DMS53 treated with DMSO at 0.1 percent for 48 hours (cell line): ENCODE data around the gene TTC9B.

Source experiments
- DNase-seq: peaks from one replicate; lab custom pipeline; 2025; ENCODE audit not compliant: unreplicated experiment; lab: John Stamatoyannopoulos, UW

Gene TTC9B

DNA sequence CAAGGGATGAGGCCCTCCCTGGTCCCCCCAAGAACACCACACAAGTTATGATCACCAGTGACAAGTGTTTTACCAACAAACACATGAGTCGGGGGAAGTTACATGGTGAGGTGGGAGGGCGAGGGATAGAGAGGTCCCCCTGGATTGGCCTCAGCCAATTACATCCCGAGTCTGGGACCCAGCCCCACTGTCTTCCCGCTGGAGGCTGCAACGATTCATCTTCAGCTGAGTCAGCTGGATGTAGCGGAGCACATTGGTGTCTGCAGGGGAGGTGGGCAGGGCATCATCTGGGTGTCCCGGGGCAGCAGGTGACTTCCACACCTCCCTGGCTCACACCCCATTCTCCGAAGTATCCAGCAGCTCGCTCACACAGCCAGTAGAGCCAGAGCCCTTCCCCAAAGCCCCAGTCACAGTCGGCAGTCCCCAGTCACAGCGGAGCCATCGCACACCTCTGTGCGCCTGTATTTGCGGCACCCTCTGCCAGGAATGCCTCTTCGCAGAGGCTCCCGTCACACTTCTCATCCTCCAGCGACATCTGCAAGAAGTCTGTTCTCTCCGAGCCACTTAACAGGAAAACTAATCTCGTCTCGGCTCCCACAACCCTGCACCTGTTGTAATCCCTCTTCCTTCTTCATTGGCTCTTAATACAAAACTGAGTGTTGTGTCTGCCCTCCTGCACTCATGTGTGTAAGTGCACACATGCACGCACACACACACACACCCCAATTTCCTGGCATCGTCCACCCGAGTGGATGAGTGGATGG is 2.0 kb downstream of the TTC9B start:
- peak; percentile 50 for DNase-seq

GRCh38 chr19:40214936-40215335 is 3.2 kb downstream of the TTC9B start:
- no peak for DNase-seq

GRCh38 chr19:40213882-40214570 is 4.2 kb downstream of the TTC9B start:
- no peak for DNase-seq

- DNase-seq: no peak
These were observed 4.8 kb downstream of the TTC9B start for GRCh38 chr19:40213251-40213829.

DNA sequence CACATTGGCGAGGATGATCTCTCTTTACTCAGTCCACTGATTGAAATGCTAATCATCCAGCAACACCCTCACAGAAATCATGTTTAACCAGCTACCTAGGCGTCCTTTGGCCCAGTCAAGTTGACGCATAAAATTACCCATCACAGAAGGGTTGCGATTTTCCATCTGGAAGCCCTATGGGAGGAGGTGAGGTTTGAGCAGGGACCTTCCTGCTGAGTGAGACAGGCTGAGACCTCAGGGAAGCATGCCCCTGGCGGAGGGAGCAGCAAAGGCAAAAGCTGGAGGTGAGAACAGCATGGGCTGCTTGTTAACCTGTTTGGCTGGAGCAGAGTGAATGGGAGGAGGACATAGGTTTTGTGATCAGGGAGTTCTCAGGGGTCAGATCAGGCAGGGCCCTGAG is 7.3 kb downstream of the TTC9B start:
- no peak for DNase-seq

GRCh38 chr19:40208602-40209001 is 9.6 kb downstream of the TTC9B start:
- DNase-seq: no peak

GRCh38 chr19:40205760-40206159 is 12.4 kb downstream of the TTC9B start:
- DNase-seq: no peak

DNA sequence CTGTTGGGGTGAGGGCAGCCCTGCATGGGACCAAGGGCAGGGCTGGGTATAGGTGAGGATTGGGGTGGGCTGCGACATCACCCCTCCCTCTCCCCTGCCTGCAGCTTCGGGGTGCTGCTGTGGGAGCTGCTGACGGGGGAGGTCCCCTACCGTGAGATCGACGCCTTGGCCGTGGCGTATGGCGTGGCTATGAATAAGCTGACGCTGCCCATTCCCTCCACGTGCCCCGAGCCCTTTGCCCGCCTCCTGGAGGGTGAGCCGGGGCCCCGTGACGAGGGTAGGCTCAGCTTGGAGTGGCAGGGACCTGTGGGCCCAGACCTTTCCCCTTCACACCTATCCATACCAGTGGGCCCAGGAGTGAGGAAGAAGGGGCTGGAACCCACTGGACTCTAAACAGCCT is 13.8 kb downstream of the TTC9B start:
- DNase-seq: no peak

- DNase-seq: no peak
These were observed 17.7 kb downstream of the TTC9B start for GRCh38 chr19:40200341-40201099.

GRCh38 chr19:40198272-40198990 is 19.8 kb downstream of the TTC9B start:
- no peak for DNase-seq

GRCh38 chr19:40193587-40193849 is 24.7 kb downstream of the TTC9B start:
- DNase-seq: no peak

GRCh38 chr19:40192758-40193586 is 25.2 kb downstream of the TTC9B start:
- DNase-seq: no peak

DNA sequence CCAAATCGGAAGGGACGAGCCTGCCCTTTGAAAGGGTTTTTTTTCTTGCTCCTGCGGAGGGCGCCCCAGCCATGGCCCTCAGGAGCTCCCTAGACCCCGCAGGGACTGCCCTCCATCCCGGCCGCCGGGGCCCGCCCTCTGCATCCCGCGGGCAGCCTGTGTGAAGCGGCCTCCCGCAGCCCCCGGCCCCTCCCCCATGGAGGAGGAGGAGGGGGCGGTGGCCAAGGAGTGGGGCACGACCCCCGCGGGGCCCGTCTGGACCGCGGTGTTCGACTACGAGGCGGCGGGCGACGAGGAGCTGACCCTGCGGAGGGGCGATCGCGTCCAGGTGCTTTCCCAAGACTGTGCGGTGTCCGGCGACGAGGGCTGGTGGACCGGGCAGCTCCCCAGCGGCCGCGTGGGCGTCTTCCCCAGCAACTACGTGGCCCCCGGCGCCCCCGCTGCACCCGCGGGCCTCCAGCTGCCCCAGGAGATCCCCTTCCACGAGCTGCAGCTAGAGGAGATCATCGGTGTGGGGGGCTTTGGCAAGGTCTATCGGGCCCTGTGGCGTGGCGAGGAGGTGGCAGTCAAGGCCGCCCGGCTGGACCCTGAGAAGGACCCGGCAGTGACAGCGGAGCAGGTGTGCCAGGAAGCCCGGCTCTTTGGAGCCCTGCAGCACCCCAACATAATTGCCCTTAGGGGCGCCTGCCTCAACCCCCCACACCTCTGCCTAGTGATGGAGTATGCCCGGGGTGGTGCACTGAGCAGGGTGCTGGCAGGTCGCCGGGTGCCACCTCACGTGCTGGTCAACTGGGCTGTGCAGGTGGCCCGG is 26.1 kb downstream of the TTC9B start:
- DNase-seq: peak; percentile 9

DNA sequence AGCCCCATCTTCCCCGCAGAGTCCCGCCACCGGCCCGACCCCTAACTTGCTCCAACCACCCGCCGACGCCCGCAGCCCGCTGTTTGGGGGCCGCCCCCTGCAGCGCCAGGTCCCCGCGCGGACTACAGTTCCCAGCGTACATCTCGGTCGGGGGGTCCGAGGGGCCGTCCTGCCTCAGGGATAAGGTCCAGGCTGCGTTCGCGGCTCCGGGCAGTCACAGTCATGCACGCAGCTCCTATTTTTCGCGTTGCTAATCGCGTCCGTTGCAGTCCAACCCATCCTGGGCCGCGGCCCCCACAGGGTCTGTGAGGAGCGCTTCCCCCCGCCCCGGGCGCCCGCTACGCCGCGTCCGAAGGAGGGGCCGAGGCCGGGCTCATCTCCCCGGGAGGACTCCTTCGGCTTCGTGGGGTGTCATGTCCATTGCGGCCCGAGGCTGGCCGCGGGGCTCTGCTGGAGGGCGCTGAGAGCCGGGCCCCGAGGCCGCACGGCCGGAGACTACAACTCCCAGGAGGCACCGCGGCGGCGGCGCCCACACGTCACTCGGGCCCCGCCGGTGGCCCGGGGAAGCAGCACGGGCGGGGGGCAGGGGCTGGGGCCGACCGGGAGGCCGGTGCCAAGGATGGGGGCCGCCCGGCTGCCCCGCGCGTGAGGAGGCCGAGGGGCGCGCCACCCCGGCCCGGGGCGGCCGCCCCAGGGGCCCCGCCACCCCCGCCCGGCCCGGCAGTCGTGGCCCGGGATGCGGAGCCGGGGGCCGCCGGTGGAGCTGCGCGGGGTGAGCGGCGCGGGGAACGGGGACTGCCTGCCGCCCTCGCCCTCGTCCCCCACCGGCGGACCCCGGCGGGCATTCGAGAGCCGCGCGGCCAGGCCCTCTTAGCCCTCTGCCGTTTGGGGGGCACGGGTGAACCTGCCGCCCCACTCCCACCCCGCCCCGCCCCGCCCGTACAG is 27.0 kb downstream of the TTC9B start, which contains the start of gene MAP3K10:
Gene MAP3K10, plus strand, starts transcription at position 536 of the 945 bp plus-strand sequence. CDS start 606 bp downstream, outside the sequence.
- DNase-seq: peak; percentile 61

- no peak for DNase-seq
These were observed 33.9 kb downstream of the TTC9B start for GRCh38 chr19:40184273-40184672.

- DNase-seq: peak; percentile 52
These were observed 39.4 kb downstream of the TTC9B start for GRCh38 chr19:40178756-40179155.

DNA sequence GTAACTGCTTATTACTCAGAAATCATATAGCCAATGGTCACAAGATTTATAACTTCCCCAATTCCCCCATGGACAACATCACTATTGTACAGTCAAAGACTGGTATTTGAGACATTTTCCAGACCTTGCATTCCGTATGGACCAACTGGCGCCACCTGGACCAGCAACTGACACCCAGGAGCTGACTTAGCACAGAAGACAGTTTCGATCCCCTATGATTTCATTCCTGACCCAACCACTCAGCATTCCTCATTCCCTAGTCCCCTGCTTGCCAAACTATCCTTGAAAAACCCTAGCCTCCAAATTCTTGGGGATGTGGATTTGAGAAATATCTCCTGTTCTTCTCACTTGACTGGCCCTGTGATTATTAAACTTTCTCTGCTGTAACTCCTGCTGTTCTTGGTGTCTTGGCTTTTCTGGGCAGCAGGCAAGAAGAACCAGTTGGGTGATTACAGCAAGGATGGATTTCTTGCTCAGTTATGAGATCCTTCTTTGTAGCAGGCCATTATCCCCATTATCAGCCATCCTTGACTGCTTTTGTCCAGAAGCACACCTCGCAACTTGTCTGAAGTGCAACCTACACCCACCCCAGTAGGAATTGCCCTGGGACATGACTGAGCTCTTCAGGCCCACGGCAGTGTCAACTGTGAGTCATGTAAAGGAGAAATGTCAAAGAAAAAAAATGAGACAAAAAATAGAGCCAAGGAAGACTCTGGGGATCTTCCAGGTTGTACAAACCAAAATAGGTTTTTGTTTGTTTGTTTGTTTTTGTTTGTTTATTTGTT is 40.7 kb downstream of the TTC9B start:
- no peak for DNase-seq
